Fibroblast of peridontal ligament (primary cell): Measurements from ENCODE around the gene PPP2R5A.
"Not testable (repeated sequence)": the region's sequence is repeated elsewhere in the genome, so short reads cannot be mapped to it uniquely, and the experiment has no call there.

Experiments used
- DNase-seq: peaks from one replicate; pipeline ENCODE4 v3.0.0-alpha.2; 2010; ENCODE audit errors: extremely low read depth

The PPP2R5A gene

GRCh38 chr1:212267460-212267859, 17.8 kb upstream of the PPP2R5A start:
- DNase-seq: no peak

DNA sequence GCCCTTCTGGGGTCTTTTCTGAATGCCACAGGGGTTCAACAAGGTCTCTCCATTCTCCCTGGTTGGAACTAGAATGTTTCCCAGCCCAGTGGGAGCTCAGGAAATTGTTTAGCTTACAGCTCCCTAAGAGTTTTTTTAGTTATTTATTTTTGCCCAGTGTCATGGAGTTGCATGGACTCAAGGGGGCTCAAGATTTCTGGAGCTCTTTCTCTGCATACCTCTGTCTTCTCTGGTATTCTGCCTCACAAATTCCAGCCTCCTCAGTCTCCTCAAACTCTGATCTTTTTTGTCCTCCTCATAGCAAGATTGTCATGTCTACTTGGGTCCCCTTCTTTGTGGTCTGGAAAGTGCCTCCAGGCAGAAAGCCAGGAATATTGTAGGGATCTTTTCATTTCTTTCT, 15.9 kb upstream of the PPP2R5A start:
- no peak for DNase-seq

- DNase-seq: no peak
These were observed 14.6 kb upstream of the PPP2R5A start for GRCh38 chr1:212270564-212270963.

- DNase-seq: no peak
These were observed 14.0 kb upstream of the PPP2R5A start for GRCh38 chr1:212271234-212271633.

GRCh38 chr1:212271823-212272485, 13.3 kb upstream of the PPP2R5A start:
- DNase-seq: no peak

- peak; percentile 85 for DNase-seq
These were observed 3.6 kb upstream of the PPP2R5A start for GRCh38 chr1:212281590-212281989.

DNA sequence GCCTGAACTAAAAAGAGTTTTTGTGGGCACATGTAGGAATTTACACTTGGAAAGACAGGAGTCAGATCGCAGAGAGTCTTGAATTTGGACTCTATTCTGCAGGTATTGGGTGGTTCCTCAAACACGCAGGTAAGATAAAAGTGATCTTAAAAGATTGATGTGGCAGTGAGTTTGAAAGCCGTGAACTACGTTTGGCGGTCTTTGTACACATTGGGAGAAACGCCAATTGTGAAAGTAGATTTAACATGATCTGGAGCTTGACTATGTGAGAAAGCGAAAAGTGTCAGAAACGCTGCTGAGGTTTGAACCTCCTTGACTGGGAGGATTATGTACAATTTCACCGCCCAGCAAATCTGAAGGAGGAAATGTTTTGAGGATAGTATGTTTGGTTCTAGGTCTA, 1.5 kb upstream of the PPP2R5A start:
- no peak for DNase-seq

- DNase-seq: peak; percentile 45
These were observed 872 bp upstream of the PPP2R5A start for GRCh38 chr1:212284332-212284743.

DNA sequence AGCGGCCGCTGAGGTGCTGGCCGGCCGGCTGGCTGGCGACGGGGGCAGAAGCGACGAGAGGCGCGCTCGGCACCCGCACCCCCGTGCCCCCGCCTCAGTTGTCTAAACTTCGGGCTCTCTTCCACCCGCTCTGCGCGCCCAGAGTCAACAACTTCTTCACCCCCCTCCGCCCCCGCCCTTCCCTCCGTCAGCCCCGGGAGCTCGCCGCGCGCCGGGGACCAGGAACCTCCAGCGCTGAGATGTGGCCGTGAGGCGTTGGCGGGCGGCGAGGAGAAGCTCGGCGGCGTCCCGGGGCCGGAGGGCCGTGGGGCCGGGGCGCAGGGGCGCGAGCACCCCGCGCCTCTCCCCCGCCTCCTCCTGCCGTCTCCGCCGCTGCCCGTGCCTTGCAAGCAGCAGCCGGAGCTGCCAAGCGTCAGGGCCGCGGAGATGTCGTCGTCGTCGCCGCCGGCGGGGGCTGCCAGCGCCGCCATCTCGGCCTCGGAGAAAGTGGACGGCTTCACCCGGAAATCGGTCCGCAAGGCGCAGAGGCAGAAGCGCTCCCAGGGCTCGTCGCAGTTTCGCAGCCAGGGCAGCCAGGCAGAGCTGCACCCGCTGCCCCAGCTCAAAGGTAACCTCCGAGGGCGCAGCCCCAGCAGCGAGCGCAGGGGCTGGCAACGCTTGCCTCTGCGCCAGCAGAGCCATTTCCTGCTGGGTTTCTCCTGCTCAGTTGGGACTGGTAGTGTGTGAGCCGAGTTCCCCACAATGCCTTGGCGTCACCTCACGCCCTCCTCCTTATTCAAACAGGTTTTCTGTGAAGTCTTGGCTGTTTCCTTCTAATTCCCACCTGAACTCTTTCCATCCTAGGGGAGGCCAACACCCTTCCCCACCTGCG, 710 bp downstream of the PPP2R5A start:
- peak; percentile 27 for DNase-seq

GRCh38 chr1:212286556-212287131, 1.4 kb downstream of the PPP2R5A start:
- peak; percentile 27 for DNase-seq

GRCh38 chr1:212287261-212287895, 2.2 kb downstream of the PPP2R5A start:
- peak; percentile 29 for DNase-seq

DNA sequence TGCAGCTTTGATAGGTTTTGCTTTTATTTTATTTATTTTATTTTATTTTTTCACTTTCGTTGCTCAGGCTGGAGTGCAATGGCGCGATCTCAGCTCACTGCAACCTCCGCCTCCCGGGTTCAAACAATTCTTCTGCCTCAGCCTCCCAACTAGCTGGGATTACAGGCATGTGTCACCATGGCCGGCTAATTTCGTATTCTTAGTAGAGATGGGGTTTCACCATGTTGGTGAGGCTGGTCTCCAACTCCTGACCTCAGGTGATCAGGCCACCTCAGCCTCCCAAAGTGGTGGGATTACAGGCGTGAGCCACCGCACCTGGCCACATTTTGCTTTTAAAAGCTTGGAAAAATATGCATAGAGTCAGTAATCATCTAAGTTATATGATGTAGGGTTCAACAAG, 2.8 kb downstream of the PPP2R5A start:
- DNase-seq: not testable (repeated sequence)

- peak; percentile 93 for DNase-seq
These were observed 3.4 kb downstream of the PPP2R5A start for GRCh38 chr1:212288615-212289014.

GRCh38 chr1:212289262-212290077, 4.3 kb downstream of the PPP2R5A start:
- no peak for DNase-seq

GRCh38 chr1:212290608-212291007, 5.4 kb downstream of the PPP2R5A start:
- no peak for DNase-seq

- DNase-seq: peak; percentile 49
These were observed 6.4 kb downstream of the PPP2R5A start for GRCh38 chr1:212291505-212292134.

GRCh38 chr1:212292250-212293105, 7.3 kb downstream of the PPP2R5A start:
- no peak for DNase-seq

- DNase-seq: peak; percentile 46
These were observed 8.4 kb downstream of the PPP2R5A start for GRCh38 chr1:212293579-212293978.

- no peak for DNase-seq
These were observed 9.8 kb downstream of the PPP2R5A start for GRCh38 chr1:212294983-212295382.

DNA sequence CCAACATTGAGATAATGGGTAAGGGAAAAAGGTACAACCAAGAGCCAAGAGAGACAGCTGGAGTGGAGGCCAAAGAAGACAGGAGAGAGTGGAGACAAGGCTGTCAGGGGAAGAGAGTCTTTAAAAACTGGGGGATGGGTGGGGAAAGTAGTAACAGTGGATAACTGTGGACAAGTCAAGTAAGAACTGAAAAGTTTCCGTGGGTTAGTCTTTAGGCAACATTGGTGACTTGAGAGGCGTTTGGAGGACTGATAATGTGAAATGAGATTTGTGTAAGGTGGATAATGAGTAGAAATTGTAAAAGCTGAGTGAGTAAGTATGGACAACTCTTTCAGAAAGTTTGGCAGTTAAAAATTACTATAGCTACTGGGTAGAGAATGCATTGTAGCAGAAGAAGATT, 10.4 kb downstream of the PPP2R5A start:
- no peak for DNase-seq
